IPS DF 19.7 (cell line): Measurements from ENCODE around the gene TNNT1.
A peak's percentile ranks its signal among the peaks of the same experiment; 100 is the strongest.
"Not testable (repeated sequence)": the region's sequence is repeated elsewhere in the genome, so short reads cannot be mapped to it uniquely, and the experiment has no call there.

ENCODE experiments used
- DNase-seq: peaks from one replicate; pipeline ENCODE4 v3.0.0-alpha.2; 2013; ENCODE audit warnings: low read depth, low spot score

TNNT1 gene

DNA sequence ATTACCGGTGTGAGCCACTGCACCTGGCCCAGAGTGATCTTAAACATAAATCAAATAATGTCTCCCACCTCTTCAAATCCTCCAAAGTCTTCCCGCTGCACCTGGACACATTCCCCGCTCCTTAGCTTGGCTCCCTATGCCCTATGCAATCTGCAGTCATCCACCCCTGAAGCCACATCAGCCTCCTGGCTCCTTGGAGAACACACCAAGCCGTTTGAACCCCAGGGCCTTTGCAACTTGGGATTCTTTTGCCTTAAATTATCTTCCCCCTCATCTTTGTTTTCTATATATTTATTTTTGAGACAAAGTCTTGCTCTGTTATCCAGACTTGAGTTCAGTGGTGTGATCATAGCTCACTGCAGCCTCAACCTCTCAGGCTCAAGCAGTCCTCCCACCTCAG, 20.1 kb upstream of the TNNT1 start:
- no peak for DNase-seq

DNA sequence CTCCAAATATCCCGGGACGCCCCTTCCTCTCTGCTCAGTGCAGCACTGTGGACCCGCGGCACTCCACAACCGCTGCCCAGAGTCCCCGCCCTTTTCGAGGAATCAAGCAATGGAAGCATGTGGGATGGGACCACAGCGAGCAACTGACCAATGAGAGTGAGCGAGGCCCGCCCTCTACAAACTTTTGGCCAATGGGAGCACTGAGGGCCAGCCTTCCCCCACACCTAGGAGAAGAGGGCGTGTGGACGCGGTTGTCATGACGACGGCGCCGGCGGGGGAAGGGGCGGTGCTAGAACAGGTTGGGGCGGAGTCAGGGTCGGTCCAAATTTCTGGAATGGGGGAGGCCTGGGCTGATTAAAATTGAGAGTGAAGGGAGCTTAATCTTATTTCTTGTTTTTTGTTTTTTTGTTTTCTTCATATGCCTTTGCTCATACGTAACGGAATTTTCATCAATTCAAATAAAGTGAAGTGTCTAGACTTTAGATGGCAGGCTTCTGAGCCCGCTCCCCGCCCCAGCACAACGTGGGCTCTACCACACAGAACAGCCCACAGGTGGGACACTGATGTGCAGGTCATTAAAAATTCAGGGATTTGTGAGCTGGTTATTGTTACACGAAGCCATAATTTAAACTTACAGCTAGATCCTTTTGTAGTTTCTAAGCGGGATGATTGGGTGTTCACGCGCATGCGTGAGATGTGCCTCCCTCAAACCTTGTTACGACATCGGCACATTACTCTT, 17.7 kb upstream of the TNNT1 start, which contains the start of gene DNAAF3:
DNAAF3 (minus strand) TSS at position 84 of the 739 bp plus-strand sequence. CDS start 200 bp downstream, outside the sequence.
- DNase-seq: peak; percentile 94

DNA sequence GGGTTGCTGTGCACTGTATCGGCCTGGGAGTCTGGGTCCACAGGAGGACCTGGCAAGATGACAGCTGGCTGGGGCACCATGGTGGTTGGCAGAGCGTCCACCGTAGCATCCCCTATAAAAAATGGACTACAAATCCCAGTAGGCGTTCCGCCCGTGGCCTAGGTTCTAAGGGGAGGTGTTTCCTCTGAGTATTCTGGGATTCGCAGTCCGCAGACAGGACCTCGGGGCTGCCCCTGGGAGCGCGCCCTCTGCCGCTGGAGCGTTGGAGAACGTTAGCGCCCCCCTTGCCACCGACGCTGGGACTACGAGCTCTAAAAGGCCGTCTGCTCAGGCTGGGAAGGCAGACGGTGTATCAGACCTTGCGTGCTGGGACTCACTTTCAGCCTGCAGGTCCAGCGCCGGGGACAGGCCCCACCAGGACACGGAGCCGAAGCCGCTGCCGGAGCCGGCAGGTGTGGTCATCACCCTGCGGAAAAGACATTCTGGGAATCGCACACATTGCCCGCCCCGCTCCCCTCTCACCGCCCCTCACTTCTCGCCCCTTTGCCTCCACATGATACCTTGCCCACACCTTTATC, 17.0 kb upstream of the TNNT1 start:
- DNase-seq: peak; percentile 91

DNA sequence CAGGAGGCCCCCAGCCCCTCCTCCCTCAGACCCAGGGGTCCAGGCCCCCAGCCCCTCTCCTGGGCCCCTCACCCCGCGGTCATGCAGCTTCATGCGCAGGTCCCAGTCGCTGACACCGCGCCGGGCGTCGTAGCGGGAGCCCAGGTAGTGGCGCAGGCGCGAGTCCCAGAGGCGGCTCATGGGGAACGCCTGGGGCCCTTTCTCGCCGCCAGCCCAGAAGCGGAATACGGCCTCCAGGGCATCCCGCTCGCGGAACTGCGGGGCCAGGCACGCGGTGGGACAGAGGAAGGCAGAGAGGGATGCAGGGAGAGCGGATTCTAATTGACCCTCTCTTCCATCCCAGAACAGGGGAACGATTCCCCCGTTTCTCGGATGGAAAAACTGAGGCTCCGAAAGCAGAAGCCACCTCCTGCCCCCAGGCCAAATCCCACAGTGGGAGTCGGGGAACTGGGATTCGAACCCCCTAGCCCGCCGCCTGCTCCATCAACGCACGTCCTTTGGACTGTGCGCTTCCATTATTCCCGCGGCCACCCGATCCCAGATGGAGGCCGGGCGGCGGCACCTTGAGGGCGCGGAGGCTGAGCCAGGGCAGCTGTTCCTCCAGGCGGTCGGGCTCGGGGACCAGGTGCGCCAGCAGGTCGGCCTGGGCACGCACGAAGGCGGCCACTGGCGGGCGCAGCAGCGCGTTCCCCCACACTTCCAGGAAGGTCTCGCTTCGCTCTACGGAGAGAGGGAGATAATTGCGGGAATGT, 12.7 kb upstream of the TNNT1 start:
- DNase-seq: no peak

DNA sequence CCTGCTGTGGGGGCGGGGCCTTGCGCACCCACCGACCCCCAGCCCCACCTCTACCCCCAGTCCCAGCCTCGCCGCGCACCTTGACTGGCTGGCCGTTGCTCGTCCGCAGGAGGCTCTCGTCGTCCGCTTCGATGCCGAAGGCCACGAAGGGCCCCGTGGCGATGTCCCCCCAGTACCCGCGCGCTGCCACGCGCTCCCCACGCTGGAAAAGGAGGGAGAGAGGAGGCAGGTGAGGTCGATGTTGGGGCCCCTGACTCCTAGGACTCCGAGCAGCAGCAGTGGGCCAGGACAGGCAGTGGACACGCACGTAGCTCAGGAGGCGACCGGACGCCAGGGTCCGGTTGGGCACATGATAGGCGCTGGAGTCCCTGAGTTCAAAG, 12.0 kb upstream of the TNNT1 start:
- DNase-seq: no peak

DNA sequence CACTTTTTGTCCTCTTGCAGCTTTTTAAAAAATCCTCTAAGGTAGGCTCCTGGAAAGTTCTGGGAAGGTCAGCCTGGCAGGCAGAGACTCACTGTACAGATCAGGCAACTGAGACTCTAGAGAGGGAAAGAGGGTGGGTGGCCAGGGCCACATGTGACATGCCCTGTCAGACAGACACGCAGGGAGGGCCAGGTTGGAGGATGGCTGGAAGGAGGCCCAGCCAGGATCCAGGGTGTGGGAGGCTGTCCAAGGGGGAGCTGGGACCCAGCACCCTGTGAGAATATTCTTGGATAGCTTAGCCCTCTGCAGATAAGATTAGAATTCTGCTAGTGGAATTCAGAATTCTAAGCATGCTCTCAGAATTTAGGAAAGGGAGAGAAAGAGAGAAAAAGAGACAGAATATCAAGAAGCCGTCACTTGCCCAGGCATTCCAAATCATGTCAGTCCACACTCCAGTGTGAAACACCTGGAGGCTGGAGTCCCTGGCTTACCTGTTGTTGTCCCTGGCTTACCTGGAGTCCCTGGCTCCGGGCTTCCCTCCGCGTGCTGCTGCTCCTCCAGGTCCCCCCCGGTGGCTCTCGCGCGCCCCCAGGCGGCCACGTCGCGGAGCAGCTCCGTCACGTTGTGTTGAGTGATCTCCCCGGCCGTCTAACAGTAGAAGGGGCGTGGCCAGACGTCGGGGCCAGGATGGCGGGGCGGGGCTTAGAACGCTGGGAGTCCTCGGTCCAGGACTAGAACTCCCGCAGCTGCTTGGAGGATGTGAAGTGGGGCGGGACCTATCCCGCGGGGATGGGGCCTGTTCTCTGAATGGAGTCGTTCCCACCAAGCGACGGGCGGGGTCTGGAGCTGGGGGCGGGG, 11.4 kb upstream of the TNNT1 start:
- DNase-seq: no peak

DNA sequence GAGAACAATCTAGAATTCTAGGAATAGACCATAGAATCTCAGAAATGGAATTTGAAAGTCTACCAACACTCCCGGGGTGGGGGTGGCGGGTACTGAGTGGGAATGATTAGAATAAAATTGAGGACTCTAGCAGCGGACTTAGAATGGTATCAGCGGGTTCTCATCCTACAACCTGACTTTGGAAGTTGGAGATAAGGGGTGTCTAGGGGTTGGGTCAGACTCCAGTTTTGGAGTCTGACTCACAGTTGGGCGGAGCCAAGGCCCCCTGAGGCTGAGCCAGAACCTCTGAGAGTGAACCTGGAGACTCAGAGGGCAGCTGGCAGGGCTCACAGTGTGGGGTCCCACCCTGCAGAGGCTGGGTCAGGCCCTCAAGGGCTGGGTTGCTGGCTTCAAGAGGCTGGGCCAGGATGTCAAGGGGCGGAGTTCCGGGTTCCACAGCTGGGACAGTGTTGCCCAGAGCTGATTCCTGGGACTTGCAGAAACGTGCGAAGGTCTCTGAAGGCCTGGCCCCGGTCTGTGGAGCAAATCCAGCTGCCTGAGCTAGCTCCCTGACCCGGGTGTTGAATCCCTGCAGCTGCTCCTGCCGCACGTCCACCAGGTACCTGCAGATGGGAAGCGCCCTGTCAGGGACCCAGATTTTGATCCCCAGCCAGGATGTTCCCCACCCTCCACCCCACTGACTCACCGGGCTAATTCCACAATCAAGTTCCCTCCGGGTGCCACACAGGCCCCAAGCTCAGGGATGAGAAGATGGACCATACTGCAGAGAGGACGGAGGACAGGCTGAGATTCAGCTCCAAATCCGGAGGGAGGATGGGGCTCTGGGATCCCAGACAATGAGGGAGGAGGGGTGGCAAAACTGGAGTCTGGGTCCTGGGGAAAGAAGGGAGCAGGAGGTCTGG, 10.1 kb upstream of the TNNT1 start:
- DNase-seq: no peak

DNA sequence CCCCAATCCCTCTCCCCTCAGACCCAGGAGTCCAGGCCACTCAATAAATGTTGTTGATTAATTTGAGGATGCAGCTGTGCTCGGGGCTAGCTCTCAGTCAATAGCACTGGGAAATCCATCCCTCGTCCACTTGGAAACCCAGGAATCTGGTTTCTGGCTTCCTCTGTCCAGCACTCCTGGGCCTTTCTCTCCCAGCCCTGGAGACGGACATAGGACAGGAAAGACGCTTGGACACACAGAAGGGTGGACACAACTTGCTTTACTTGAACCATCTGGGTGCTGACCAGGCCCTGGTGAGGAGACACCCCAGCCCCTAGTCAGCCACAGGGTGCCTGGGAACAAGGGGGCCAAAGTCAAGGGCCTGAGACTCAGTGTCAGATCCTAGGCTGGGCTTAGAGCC, 9.4 kb upstream of the TNNT1 start:
- no peak for DNase-seq

DNA sequence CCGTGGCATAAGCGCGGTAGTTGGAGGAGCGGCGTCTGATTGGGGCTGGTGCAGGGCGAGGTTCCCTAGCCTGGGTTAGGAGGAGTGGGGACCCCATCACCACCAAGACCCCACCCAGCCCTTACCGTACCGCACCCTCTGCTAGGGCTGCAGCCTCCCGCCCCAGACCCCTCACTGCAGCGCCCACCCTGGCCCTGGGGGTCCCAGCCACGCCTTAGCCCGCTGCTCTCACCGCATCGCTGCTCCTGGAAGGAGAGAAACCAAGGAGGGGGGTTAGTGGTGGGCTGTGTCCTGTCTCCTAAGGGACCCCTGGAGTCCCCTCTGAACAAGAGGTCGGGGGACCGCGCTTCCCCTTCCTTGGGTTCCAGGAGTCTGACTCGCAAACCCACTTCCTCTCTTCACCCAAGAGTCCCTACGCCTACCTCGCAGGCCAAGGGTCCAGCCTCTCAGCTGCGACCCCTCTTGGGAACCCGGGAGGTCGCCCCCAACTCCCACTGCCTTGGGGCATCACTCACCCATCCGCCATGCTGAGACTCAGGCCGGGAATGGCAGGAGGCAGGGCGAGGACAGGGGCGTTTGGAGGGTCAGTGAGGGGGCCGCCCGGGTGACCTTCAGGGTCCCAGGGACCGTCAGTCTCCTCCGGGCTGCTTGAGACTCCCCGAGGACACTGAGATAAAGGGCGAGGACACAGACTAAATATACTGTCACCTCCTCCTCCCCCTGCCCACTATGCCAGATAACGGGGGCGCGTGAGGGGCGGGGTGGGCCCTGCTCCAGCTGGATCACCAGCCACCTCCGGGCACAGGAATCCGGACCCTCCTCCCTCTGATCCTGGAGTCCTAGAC, 8.3 kb upstream of the TNNT1 start, which contains the start of gene TNNI3:
TNNI3 (minus strand) TSS at position 669 of the 845 bp plus-strand sequence; CDS start at position 526, 143 bp downstream.
- DNase-seq: no peak

DNA sequence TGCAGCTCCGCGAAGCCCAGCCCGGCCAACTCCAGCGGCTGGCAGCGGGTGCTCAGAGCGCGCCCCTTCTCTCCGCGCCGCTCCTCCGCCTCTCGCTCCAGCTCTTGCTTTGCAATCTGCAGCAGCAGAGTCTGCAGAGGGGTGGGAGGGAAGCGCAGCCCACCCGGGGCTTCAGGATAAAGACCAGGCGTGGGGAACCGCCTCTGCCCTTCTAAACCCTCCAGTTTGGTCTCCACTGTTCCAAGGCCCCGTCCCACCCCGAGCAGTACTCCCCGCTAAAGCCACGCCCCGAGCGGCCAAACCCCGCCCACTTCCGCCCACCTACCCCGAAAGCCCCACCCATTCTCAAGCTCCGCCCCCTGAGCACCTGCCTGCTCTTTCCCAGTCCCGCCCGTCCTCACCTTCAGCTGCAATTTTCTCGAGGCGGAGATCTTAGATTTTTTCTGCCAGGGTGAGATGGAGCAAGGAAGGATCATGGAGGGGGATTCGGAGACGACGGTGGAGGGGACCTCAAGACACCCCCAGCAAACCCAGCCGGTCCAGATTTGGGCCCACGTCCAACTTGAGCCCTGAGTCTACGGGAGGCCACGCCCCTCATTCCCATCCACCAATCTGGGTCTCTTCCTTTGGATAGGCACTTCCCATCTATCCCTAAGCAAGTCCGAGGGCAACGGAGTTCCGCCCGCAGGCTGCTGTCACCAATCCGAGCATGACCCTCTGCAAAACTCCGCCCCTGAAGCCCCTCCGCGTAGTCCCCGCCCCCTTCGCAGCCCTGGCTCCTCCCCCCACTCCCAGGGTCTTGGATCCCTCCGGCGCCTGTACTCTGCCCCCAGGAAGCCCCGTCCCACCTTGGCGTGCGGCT, 7.4 kb upstream of the TNNT1 start:
- peak; percentile 94 for DNase-seq

DNA sequence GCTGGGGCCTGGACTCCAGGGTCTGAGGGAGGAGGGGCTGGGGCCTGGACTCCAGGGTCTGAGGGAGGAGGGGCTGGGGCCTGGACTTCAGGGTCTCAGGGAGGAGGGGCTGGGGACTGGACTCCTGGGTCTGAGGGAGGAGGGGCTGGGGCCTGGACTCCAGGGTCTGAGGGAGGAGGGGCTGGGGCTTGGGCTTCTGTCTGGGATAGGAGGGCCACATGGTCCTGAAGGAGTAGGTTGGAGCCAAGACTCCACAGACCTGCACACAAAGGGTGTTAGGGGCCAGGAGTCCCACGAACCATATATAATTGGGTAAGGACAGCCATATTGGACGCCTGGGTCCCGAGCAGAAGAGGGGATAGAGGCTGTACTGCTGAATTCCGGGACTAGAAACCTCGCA, 6.8 kb upstream of the TNNT1 start:
- DNase-seq: not testable (repeated sequence)

DNA sequence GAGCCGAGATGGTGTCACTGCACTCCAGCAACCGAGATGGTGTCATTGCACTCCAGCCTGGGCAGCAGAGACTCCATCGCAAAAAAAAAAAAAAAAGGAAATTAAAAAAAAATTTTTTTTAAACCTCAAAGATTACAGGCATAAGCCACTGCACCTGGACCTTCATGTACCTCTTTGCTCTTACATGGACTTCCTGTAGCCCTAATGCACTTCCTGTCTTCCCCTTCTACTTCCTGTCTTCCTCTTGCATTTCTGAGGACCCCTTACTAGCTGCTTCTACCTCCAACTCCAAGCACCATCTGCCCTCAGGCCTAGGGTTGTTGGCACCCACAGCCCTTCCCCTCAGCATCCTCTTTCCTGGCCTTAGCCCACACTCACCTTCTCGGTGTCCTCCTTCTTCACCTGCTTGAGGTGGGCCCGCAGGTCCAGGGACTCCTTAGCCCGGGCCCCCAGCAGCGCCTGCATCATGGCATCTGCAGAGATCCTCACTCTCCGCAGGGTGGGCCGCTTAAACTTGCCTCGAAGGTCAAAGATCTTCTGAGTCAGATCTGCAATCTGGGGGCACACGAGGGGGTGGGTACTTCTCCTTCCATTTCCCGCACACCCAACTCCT, 4.8 kb upstream of the TNNT1 start:
- DNase-seq: no peak

DNA sequence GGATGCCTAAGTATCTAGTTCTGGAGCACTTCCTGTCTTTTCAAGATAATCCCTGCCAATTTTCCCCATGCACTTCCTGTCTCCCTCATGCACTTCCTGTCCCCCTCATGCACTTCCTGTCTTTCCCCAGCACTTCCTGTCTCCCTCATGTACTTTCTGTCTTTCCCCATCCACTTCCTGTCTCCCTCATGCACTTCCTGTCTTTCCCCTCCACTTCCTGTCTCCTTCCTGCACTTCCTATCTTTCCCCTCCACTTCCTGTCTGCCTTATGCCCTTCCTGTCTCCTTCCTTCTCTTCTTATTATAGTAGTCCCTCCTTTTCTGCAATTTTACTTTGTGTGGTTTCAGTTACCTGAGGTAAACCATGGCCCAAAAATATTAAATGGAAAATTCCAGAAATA, 3.0 kb upstream of the TNNT1 start:
- no peak for DNase-seq

DNA sequence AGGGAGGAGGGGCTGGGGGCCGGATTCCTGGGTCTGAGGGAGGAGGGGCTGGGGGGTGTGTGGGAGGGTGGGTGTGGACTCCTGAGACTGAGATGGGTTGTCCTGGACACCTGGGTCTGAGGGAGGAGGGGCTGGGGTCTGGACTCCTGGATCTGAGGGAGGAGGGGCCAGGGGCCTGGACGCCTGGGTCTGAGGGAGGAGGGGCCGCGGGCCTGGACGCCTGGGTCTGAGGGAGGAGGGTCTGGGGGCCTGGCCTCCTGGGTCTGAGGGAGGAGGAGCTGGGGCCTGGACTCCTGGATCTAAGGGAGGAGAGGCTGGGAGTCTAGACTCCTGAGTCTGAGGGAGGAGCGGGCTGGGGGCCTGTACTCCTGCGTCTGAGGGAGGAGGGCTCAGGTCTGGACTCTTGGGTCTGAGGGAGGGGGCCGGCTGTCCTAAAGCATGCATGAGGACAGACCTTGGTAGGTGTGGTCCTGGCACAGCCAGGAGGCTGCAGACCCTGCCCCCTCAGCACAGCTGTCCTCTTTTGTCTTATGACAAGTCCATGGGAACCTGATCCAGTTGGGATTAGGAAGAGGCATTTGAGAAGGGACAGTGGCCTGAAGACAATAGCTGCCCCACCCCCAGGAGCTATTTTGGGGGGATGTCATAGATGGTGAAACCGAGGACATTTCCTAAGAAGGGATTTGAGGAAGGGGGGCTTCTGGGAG, 1.3 kb downstream of the TNNT1 start:
- no peak for DNase-seq

DNA sequence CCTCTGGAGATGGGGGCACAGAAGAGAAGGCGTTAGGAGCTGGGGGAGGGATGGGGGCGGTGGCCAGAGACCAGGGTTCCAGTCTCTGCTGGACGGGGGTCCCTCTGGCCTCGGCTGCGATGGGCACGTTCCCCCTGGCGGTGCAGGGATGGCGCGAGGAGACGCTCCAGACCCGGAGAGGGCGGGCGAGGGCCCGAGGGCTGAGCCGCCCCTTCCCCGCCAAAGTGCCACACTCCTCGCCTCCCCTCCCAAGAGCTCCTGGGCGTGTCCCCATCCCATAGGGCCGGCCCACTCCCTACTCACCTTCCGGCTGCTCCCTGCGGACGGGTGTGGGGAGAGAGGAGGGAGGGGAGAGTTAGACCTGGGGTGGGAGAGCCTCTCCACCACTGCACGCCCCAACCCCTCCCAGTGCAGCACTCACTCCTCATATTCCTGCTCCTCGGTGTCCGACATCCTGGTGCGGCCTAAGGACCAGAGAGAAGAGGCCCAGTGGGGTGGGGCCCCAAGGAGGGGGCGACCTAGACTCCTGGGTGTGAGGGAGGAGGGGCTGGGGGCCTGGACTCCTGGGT, 2.2 kb downstream of the TNNT1 start:
- DNase-seq: no peak

DNA sequence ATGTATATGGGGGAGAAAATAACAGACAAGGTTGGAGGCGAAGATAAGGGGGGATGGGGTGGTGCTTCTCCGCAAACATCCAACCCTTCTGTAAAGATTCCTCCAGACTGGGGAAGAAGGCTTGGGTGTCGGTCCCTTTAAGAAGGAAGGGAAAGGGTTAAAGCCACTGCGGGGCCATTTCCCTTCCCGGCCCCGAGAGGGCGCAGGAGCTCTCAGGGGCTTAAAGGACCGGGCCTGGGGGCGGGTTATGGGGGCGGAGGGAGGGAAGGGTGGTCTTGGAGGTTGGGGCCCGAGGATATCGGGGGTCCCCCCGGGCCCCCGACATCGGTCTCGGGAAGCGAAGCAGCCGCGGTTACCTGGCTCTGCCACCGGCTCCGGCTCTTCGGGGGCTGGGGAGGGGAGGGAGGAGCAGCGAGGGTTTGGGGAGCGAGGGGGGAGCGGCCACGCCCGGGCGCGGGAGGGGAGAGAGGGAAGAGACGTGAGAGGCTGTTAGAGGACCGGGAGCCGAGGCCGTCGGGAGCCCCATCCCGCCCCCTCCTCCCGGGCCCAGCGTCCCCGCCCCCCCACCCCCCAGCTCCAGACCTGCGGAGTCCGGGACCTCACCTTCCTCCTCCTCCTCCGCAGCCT, 2.8 kb downstream of the TNNT1 start:
- no peak for DNase-seq

DNA sequence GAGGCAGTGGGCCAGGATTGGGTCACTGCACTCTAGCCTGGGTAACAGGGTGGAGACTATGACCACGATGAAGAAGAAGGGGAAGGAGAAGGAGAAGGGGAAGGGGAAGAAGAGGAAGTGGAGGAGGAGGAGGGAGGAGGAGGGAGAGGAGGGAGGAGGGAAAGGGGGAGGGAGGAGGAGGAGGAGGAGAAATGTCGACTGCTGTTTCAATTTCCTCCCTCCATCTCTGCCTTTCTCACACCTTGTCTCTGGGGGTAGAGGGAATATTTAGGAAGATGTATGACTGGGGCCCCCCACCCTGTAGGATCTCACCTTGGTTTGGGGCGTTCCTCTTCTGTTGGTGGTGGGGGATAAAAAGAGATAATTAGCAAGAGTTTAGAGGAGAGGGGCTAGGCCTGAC, 3.8 kb downstream of the TNNT1 start:
- no peak for DNase-seq
